Astrocyte (in vitro differentiated cells and primary cell): Measurements from ENCODE around the gene NAB2.

ENCODE experiments used
- CTCF ChIP-seq: IDR thresholded peaks from 2 replicates; pipeline ENCODE4 v1.5.1; 2011; ENCODE audit warnings: low read depth, mild to moderate bottlenecking, inconsistent platforms, low read length, moderate library complexity; ENCODE audit not compliant: insufficient read depth
- EZH2 ChIP-seq: IDR thresholded peaks from 2 replicates; pipeline ENCODE4 v1.6.1; 2012; ENCODE audit warnings: mild to moderate bottlenecking, low read length, inconsistent platforms; ENCODE audit not compliant: insufficient read depth

- TF ChIP-seq CTCF (peak; percentile 26), EZH2 (no peak)
Measured at GRCh38 chr12:57086493-57087009, 2.4 kb upstream of the NAB2 start.
